ENCODE data around the gene COL1A2. TPM values are rescaled to one million over a fixed set of nuclear protein-coding genes. Genes with fewer than 3 reads are reported as not detected.

Gene COL1A2
- polyA plus RNA-seq, 3 donors, result not detected

DNA sequence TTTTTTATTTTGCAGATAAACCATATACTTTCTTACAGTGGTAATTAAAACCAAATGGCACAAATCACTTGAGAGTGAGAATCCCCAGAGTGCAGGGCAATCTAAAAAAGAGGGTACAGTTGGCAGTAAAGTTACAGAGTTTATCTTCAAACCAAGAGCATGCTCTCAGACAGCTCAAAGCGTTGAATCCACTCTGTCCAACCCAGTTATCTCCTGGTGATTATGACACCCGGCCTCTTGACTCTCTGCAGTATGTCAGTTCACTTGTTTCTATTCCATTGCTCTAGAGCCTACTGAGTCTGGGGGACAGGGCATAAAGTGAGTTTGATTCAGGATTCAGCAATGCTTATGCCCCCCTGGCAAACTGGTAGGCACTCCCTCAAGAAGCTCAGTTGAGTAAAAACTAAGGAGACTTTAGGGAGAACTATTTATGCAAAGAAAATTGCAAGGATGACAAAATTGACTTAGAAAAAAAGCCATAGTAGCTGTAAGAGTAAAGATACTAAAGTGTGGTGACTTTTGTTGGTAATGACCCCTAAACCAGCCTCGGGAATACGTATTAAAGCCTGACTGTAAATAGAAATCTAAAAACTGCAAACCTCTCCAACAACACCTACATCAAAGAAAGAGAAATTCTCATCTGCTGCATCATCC, 55.5 kb downstream of the COL1A2 start:
- Mint-ChIP-seq H3K9me3 (peaks cover 0 to 9% (median 2%) of the 10 kb centered on the region in 7 donors), H3K36me3 (no peaks in the 10 kb centered on the region), H3K27ac (no peak overlapping the region), H3K27me3 (ENCODE audit: low read depth in 3 of 3) (peaks cover 0 to 3% (median 0%) of the 10 kb centered on the region in 3 donors), H3K4me1 (peaks cover 6% of the 10 kb centered on the region), H3K4me3 (no peak overlapping the region)
- peaks cover 3 to 8% of the 10 kb centered on the region in 2 donors for H3K4me1 ChIP-seq (ENCODE audit: control insufficient read depth in 1 of 2, insufficient read depth in 2 of 2, low read length in 2 of 2)
- no peaks in the 10 kb centered on the region for H3K79me2 ChIP-seq (ENCODE audit: insufficient read depth, low read length)
- intact Hi-C loops (cut with micrococcal nuclease), result no loop called here
- no CpG with 5 or more reads among the region's 4 CpGs for WGBS (ENCODE audit: insufficient coverage)
- H4K20me1 ChIP-seq (ENCODE audit: insufficient read depth, low read length), result no peaks in the 10 kb centered on the region
- H3K27me3 ChIP-seq (ENCODE audit: control insufficient read depth in 2 of 2, insufficient read depth in 2 of 2, low read length in 2 of 2), result no peaks in the 10 kb centered on the region
- no peak for DNase-seq
- no peaks in the 10 kb centered on the region for H3K36me3 ChIP-seq (replicated peaks in 1 of 2; ENCODE audit: control insufficient read depth in 1 of 2, insufficient read depth in 2 of 2, low read length in 2 of 2)
- no peak overlapping the region for H3K4me2 ChIP-seq (replicated peaks; ENCODE audit: extremely low read depth, low read length, poor library complexity, severe bottlenecking)
- H3K9ac ChIP-seq (ENCODE audit: insufficient read depth, low read length, poor library complexity, severe bottlenecking), result no peak overlapping the region
- TF ChIP-seq, protein P1, sequence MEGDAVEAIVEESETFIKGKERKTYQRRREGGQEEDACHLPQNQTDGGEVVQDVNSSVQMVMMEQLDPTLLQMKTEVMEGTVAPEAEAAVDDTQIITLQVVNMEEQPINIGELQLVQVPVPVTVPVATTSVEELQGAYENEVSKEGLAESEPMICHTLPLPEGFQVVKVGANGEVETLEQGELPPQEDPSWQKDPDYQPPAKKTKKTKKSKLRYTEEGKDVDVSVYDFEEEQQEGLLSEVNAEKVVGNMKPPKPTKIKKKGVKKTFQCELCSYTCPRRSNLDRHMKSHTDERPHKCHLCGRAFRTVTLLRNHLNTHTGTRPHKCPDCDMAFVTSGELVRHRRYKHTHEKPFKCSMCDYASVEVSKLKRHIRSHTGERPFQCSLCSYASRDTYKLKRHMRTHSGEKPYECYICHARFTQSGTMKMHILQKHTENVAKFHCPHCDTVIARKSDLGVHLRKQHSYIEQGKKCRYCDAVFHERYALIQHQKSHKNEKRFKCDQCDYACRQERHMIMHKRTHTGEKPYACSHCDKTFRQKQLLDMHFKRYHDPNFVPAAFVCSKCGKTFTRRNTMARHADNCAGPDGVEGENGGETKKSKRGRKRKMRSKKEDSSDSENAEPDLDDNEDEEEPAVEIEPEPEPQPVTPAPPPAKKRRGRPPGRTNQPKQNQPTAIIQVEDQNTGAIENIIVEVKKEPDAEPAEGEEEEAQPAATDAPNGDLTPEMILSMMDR (IDR thresholded peaks at IDR 0.05), result no peak
- no peaks in the 10 kb centered on the region for H3K9me3 ChIP-seq (replicated peaks in 1 of 2; ENCODE audit: control insufficient read depth in 1 of 2, insufficient read depth in 1 of 2, low read length in 2 of 2)
- no peak overlapping the region for H3K4me3 ChIP-seq (replicated peaks in 1 of 3; ENCODE audit: low read depth in 2 of 3, low read length in 3 of 3)
- no peak overlapping the region for H3K27ac ChIP-seq (ENCODE audit: low read depth in 1 of 2, low read length in 2 of 2)
- H2AFZ ChIP-seq (ENCODE audit: insufficient read depth, low read depth, low read length, poor library complexity, severe bottlenecking), result no peak overlapping the region

GRCh38 chr7:94451187-94451586, 56.5 kb downstream of the COL1A2 start:
- no peak overlapping the region for H3K27ac Mint-ChIP-seq
- 90% methylated on average over 2 of the region's 4 CpGs for WGBS (ENCODE audit: insufficient coverage)
- H2AFZ ChIP-seq (ENCODE audit: insufficient read depth, low read depth, low read length, poor library complexity, severe bottlenecking), result no peak overlapping the region
- no peak for DNase-seq
- H3K9me3 ChIP-seq (replicated peaks in 1 of 2; ENCODE audit: control insufficient read depth in 1 of 2, insufficient read depth in 1 of 2, low read length in 2 of 2), result no peaks in the 10 kb centered on the region
- H3K4me3 Mint-ChIP-seq, result no peak overlapping the region
- TF ChIP-seq, protein P1 (IDR thresholded peaks at IDR 0.05), result no peak
- peaks cover 6% of the 10 kb centered on the region for H3K4me1 Mint-ChIP-seq
- intact Hi-C loops (cut with micrococcal nuclease), result no loop called here
- no peak overlapping the region for H3K27ac ChIP-seq (ENCODE audit: low read depth in 1 of 2, low read length in 2 of 2)
- H3K36me3 Mint-ChIP-seq, result no peaks in the 10 kb centered on the region
- no peaks in the 10 kb centered on the region for H3K79me2 ChIP-seq (ENCODE audit: insufficient read depth, low read length)
- H3K4me3 ChIP-seq (replicated peaks in 1 of 3; ENCODE audit: low read depth in 2 of 3, low read length in 3 of 3), result no peak overlapping the region
- peaks cover 0 to 9% (median 5%) of the 10 kb centered on the region in 7 donors for H3K9me3 Mint-ChIP-seq
- H4K20me1 ChIP-seq (ENCODE audit: insufficient read depth, low read length), result no peaks in the 10 kb centered on the region
- no peaks in the 10 kb centered on the region for H3K36me3 ChIP-seq (replicated peaks in 1 of 2; ENCODE audit: control insufficient read depth in 1 of 2, insufficient read depth in 2 of 2, low read length in 2 of 2)
- H3K4me2 ChIP-seq (replicated peaks; ENCODE audit: extremely low read depth, low read length, poor library complexity, severe bottlenecking), result no peak overlapping the region
- no peak overlapping the region for H3K9ac ChIP-seq (ENCODE audit: insufficient read depth, low read length, poor library complexity, severe bottlenecking)
- H3K27me3 ChIP-seq (ENCODE audit: control insufficient read depth in 2 of 2, insufficient read depth in 2 of 2, low read length in 2 of 2), result no peaks in the 10 kb centered on the region
- H3K4me1 ChIP-seq (ENCODE audit: control insufficient read depth in 1 of 2, insufficient read depth in 2 of 2, low read length in 2 of 2), result peaks cover 3 to 8% of the 10 kb centered on the region in 2 donors
- H3K27me3 Mint-ChIP-seq (ENCODE audit: low read depth in 3 of 3), result peaks cover 0 to 3% (median 1%) of the 10 kb centered on the region in 3 donors
